DMS153 treated with DMSO at 0.1 percent for 48 hours (cell line): ENCODE data around the gene LMF2.
"Not testable (repeated sequence)": the region's sequence is repeated elsewhere in the genome, so short reads cannot be mapped to it uniquely, and the experiment has no call there.

Experiments used
- DNase-seq: peaks from one replicate; lab custom pipeline; 2025; ENCODE audit not compliant: unreplicated experiment; lab: John Stamatoyannopoulos, UW

LMF2 gene

GRCh38 chr22:50533856-50534711 lies 26.6 kb upstream of the LMF2 start:
- DNase-seq, result not testable (repeated sequence)

- no peak for DNase-seq
Observed at GRCh38 chr22:50532824-50533796, 25.6 kb upstream of the LMF2 start.

- DNase-seq, result peak; percentile 11
Observed at GRCh38 chr22:50531962-50532674, 24.6 kb upstream of the LMF2 start.

GRCh38 chr22:50531546-50531961 lies 24.1 kb upstream of the LMF2 start:
- no peak for DNase-seq

- DNase-seq, result peak; percentile 50
Observed at GRCh38 chr22:50530877-50531545, 23.5 kb upstream of the LMF2 start.

GRCh38 chr22:50530580-50530876 lies 23.0 kb upstream of the LMF2 start:
- no peak for DNase-seq

GRCh38 chr22:50529897-50530579 lies 22.5 kb upstream of the LMF2 start, which contains the start of gene TYMP:
TSS of gene TYMP (minus strand) at chr22:50530012. CDS start at chr22:50529709, 303 bp downstream.
- DNase-seq, result no peak

GRCh38 chr22:50529416-50529896 lies 22.0 kb upstream of the LMF2 start:
- no peak for DNase-seq

GRCh38 chr22:50528682-50529415 lies 21.3 kb upstream of the LMF2 start:
- DNase-seq, result no peak

GRCh38 chr22:50527921-50528681 lies 20.6 kb upstream of the LMF2 start:
- no peak for DNase-seq

GRCh38 chr22:50526834-50527801 lies 19.6 kb upstream of the LMF2 start:
- DNase-seq, result peak; percentile 7

- peak; percentile 63 for DNase-seq
Observed at GRCh38 chr22:50526108-50526833, 18.8 kb upstream of the LMF2 start.

- DNase-seq, result no peak
Observed at GRCh38 chr22:50525858-50526107, 18.3 kb upstream of the LMF2 start.

GRCh38 chr22:50525104-50525857 lies 17.8 kb upstream of the LMF2 start, which contains the start of gene SCO2:
TSS of gene SCO2 (minus strand) at chr22:50525598. CDS start at chr22:50524411, 1,187 bp downstream.
- peak; percentile 93 for DNase-seq

GRCh38 chr22:50524676-50525103 lies 17.2 kb upstream of the LMF2 start:
- DNase-seq, result no peak
